ENCODE measurements around the gene FRS3.

- TF ChIP-seq BHLHE40 (IDR thresholded peaks at IDR 0.05; ENCODE audit: low read length) (no peak), ZNF607 (CRISPR knock-in tag; IDR thresholded peaks at IDR 0.05; ENCODE audit: borderline replicate concordance) (no peak), TRIM24 (CRISPR knock-in tag; IDR thresholded peaks at IDR 0.05) (no peak), ZFX (CRISPR knock-in tag; IDR thresholded peaks at IDR 0.05; ENCODE audit: low read depth) (no peak), CTCF (CRISPR knock-in tag; IDR thresholded peaks at IDR 0.05) (no peak), ZNF557 (CRISPR knock-in tag; IDR thresholded peaks at IDR 0.05) (no peak), KDM6A (CRISPR knock-in tag; IDR thresholded peaks at IDR 0.05; ENCODE audit: low read depth) (no peak), POLR2AphosphoS5 (IDR thresholded peaks at IDR 0.05; ENCODE audit: low read depth, low read length) (no peak)
Observed at GRCh38 chr6:41720783-41721182, 58.9 kb downstream of the FRS3 start.
